Kasumi-1 (cell line): ENCODE results near the gene SLC16A5.
"Not testable (repeated sequence)": the region's sequence is repeated elsewhere in the genome, so short reads cannot be mapped to it uniquely, and the experiment has no call there.

Experiments used
- DNase-seq, 2 experiments: peaks; one replicate each; lab custom pipeline; 2025; lab: John Stamatoyannopoulos, UW

Gene SLC16A5

GRCh38 chr17:75064460-75064859 is 23.3 kb upstream of the SLC16A5 start:
- DNase-seq: no peak

- DNase-seq: no peak
Observed at GRCh38 chr17:75064867-75065561, 22.7 kb upstream of the SLC16A5 start.

- DNase-seq: no peak
Observed at GRCh38 chr17:75065562-75066151, 22.1 kb upstream of the SLC16A5 start.

DNA sequence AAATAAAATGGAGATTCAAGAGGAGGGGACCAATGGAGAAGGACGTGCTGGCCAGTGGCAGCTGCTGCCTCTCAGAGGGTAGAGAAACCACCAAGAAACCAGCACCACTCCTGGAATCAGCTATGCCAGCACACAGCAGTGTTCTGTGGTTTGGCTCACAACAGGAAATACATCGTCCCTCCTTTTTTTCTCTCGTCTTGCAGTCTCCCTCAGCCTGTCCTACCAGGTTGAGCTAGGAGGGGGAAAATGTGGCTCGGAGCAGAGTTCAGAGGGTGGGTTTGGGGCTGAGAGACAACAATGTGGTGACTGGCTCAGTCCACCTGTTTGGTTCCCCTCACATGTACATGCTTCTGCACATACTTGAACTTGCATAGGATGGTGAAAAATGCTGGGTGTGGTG is 19.9 kb upstream of the SLC16A5 start:
- peak; percentile 48 to 49 for DNase-seq

- no peak for DNase-seq
Observed at GRCh38 chr17:75068750-75069149, 19.0 kb upstream of the SLC16A5 start.

DNA sequence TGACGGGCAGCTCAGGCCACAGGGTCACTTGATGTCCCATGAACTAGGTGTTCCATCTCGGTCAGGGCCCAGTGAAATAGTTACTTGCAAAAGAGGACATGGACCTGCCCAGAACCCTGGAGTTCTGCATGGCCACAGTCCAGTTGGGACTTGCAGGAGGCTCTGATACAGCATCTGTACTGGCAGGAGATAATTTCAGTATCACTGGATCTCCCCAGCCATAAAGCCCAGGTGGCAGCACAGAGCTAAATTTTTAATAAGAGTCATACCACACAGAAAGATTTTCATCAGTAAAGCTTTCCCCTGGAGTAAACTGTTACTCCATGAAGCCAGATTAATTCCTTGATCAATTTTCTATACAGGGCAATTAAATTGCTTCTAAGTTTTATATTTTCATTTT is 18.0 kb upstream of the SLC16A5 start:
- DNase-seq: peak; percentile 22 to 65

DNA sequence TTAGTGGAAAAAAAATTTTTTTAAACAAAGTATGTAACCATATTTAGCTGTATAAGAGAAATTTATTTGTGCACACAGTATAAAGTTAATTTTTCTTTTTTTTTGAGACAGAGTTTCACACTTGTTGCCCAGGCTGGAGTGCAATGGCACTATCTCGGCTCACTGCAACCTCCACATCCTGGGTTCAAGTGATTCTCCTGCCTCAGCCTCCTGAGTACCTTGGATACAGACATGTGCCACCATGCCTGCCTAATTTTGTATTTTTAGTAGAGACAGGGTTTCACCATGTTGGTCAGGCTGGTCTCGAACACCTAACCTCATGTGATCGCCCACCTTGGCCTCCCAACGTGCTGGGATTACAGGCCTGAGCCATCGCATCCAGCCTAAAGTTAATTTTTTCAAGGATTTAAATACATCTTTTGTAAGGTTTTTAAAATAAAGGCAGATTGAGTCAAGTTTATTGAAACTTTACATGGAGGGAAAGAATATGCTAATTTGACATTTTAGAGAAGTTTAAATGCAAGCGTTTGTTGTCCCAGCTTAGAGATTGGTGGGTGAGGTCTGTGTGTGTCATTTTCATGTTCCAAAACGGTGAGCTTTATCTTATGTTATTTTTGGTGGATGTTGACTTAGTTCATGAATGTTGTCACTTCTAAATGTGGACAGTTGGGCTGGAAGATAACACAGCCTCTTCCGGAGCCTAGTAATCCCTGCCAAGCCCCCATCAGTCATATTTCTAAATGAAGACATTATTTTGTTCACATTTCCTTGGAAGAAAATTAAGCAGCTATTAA is 16.1 kb upstream of the SLC16A5 start:
- DNase-seq: not testable (repeated sequence)

DNA sequence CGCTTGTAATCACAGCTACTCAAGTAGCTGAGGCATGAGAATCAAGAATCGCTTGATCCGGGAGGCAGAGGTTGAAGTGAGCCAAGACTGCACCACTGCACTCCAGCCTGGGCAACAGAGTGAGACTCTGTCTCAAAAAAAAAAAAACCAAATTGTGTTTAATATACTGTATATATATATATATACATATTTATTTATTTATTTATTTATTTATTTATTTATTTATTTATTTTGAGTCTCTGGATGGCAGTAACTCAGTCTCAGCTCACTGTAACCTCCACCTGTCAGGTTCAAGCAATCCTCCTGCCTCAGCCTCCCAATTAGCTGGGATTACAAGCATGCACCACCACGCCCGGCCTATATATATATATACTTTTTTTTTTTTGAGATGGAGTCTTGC is 14.8 kb upstream of the SLC16A5 start:
- DNase-seq: not testable (repeated sequence)

DNA sequence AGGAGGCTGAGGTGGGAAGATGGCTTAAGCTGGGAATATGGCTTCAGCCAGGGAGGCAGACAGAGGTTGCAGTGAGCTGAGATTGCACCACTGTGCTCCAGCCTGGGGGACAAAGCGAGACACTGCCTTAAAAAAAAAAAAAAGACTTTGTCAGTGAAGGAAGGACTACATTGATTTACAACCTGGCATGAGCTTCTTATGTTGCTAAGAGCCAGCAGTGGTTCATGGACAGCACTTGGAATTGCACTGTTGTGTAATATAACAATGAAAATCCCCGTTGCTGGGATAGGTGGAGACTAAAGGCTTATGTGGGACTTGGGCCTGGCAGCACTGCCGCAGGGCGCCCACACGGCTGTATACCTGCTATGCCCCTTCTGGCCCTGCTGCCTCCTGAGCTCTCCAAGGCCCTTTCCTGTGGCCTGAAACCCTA is 14.1 kb upstream of the SLC16A5 start:
- DNase-seq: no peak

GRCh38 chr17:75074532-75074931 is 13.2 kb upstream of the SLC16A5 start:
- no peak for DNase-seq

- DNase-seq: no peak
Observed at GRCh38 chr17:75075597-75076336, 12.0 kb upstream of the SLC16A5 start.

GRCh38 chr17:75077072-75077495 is 10.7 kb upstream of the SLC16A5 start:
- DNase-seq: no peak

- no peak for DNase-seq
Observed at GRCh38 chr17:75077496-75078283, 10.1 kb upstream of the SLC16A5 start.

DNA sequence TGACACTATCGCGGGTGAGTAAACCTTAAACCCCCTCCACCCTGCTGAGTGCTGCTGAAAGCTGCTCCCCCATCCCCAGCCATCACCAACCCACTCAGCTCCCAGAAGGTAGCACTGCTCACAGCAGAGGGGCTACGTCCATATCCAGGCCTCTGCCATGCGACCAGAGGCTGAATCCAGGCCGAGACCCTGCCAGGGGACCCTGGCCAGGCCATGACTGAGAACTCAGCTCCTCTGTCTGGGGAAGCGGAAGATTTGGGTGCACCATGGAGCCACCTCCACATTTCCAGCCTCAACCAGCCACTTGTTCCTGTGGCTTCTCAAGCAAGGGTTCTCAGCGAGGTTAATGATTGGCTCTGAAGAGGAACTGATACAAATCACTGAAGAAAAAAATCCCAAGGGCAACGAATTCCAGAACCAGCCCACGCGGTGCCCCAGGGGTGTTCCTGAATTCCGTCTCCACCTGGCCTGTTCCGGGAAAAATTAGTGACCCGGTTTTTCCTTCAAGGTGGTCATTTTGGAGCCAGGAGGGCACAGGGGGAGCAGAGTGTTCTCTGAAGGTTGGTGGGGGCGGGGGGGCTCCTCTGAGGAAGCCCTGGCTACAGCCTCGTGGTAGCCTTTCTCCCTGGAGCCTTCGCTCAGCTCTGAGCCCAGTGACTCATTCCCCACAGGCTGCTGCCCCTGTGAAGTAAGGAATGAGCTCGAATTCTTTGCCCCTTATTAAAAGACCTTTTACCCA is 9.3 kb upstream of the SLC16A5 start:
- no peak for DNase-seq

- no peak for DNase-seq
Observed at GRCh38 chr17:75079023-75079373, 8.8 kb upstream of the SLC16A5 start.

DNA sequence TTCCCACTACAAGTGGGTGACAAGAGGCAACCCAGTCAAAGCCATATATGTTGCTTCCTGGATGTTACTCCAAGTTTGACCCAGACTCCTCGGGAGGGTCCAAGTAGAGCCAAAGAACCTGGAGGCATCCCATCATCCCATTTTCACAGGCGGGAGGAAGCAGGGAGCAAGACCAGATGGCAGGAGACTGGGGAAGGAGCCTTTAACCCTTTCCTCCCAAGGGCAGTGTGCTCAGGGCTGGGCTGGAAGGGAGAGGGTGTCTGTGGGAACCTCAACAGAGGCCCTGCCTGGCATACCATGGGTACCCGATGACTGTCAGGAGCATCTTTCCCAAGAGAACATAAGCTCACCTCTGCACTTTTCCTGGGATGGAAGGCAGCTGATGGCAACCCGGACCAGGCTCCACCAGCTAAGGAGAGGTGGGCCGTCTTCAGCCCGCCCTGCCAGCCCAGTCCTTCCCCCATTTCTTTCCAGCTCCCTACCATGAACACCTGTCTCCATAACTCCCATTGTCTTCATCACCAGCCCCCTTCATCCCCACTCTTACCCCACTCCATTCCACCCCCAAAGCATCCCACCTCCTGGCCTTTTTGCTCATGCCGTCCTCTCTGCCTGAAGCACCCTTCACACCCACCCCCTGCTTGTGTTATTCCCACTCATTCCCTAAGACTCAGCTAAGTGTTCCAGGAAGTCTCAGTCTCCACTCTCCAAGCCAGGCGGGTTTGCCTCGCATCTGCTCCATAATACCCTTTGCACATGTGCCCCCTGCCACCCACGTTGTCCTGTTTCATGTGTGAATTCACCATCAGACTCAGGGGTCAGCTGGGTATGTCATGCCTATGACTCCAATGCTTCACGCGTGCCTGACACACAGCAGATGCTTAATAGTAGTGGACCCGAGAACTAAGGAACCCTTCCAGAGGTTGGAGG is 5.9 kb upstream of the SLC16A5 start:
- DNase-seq: no peak

- DNase-seq: no peak
Observed at GRCh38 chr17:75082683-75083082, 5.1 kb upstream of the SLC16A5 start.

DNA sequence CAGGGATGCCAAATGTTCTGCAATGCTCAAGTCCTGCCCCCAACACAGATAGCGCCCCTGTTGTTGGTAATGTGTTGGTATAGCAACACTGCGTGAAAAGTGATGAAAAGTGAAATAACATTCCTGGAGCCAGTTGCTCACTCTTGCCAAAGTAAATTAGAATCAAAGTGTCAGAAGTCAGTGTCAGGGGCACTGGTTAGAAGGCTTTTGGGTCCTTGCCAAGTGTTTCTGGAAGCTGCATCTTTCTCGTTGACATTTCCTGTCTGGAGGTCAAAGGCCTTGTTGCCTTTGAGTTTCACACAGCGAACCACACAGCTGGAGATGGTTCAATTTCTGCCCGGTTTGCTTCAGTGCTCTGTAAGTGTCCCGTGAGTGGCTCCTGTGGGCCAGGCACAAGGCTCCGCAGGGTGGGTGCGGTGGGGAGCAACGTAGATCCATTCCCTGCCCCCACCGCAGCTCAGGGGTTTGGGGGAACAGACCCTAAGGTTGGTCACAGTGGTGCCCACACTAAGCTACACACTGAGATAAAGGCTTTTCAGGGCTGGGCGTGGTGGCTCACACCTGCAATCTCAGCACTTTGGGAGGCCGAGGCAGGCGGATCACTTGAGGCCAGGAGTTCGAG is 3.6 kb upstream of the SLC16A5 start:
- no peak for DNase-seq

DNA sequence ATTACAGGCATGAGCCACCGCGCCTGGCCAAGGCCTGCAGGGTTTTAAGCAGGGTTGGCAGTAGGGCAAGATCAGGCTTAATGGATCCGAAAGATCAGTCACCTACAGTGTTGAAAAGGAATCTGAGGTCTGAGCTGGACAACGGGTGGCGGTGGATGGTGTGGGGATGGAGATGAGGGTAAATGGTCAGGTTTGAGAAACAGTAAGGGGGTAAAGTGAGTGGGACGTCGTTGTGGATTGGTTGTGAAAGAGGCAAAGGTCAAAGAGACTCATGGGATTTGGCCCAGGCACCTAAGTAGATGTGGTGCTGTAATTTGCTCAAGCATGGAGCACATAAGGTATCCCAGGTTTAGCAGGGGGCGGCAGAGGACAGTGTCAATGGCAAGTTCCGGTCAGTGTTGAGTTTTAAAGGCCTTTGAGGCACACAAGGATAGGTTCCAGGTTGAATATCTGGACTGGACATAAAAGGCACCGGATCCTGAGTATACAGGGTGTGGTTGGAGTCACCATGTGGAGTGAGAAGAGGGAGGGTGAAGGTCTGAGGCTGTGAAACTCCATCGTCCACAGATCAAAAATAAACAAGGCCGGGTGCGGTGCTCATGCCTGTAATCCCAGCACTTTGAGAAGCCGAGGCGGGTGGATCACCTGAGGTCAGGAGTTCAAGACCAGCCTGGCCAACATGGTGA is 1.1 kb upstream of the SLC16A5 start:
- no peak for DNase-seq
